Stimulated activated CD8-positive, alpha-beta memory T cell treated with anti-CD3 and anti-CD28 coated beads, Interleukin-12 subunit alpha, Interleukin-12 subunit beta, amount 100 ng/mL, for 4 hours (primary cell): ENCODE data around the gene SMIM29.
"Not testable (repeated sequence)": the region's sequence is repeated elsewhere in the genome, so short reads cannot be mapped to it uniquely, and the experiment has no call there.

Experiments used
- DNase-seq: peaks from one replicate; pipeline ENCODE4 v3.0.0-alpha.2; 2020; ENCODE audit warnings: low read depth

SMIM29 gene

GRCh38 chr6:34269132-34269531 lies 20.3 kb upstream of the SMIM29 start:
- DNase-seq = not testable (repeated sequence)

DNA sequence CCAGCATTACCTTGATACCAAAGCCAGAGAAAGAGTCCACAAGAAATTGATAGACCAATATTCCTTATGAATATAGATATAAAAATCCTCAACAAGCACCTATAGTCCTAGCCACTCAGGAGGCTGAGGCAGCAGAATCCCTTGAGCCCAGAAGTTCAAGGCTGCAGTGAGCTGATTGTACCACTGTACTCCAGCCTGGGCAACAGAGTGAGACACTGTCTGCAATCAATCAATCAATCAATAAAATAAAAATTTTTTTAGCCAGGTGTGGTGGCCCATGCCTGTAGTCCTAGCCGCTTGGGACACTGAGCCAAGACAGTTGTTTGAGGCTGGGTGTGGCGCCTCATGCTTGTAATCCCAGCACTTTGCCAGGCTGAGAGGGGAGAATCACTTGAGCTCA lies 18.9 kb upstream of the SMIM29 start:
- DNase-seq = no peak

DNA sequence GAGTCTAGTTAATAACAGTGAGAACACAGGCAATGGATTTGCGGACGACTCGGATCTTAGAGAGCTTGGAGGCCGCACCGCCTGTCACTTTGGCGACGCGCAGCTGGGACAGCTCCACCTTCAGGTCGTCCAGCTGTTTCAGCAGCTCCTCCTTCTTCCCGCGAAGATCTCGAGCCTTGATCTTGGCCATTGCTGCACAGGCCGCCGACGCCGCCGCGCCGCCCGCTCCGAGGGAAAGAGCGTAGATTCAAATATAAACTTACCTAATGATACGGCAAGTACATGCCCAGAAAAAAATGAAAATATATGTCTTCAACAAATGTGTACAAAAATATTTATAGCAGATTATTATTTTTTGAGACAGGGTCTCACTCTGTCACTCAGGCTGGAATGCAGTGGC lies 14.7 kb upstream of the SMIM29 start:
- not testable (repeated sequence) for DNase-seq

GRCh38 chr6:34260576-34261267 lies 11.9 kb upstream of the SMIM29 start:
- no peak for DNase-seq

DNA sequence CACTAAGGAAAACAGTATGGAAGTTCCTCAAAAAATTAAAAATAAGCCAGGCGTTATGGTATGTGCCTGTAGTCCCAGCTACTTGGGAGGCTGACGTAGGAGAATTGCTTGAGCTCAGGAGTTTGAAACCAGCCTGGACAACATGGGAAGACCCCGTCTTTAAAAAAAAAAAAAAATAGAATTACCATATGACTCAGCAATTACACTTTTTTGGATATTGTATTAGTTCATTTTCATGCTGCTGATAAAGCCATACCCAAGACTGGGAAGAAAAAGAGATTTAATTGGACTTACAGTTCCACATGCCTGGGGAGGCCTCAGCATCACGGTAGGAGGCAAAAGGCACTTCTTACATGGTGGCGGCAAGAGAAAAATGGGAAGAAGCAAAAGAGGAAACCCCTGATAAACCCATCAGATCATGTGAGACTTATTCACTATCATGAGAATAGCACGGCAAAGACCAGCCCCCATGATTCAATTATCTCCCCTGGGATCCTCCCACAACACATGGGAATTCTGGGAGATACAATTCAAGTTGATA lies 10.8 kb upstream of the SMIM29 start:
- DNase-seq = no peak

- not testable (repeated sequence) for DNase-seq
Observed at GRCh38 chr6:34252395-34252794, 3.6 kb upstream of the SMIM29 start.

GRCh38 chr6:34249469-34250261 lies 859 bp upstream of the SMIM29 start:
- DNase-seq = no peak

GRCh38 chr6:34248198-34248726 lies 544 bp downstream of the SMIM29 start:
- no peak for DNase-seq

DNA sequence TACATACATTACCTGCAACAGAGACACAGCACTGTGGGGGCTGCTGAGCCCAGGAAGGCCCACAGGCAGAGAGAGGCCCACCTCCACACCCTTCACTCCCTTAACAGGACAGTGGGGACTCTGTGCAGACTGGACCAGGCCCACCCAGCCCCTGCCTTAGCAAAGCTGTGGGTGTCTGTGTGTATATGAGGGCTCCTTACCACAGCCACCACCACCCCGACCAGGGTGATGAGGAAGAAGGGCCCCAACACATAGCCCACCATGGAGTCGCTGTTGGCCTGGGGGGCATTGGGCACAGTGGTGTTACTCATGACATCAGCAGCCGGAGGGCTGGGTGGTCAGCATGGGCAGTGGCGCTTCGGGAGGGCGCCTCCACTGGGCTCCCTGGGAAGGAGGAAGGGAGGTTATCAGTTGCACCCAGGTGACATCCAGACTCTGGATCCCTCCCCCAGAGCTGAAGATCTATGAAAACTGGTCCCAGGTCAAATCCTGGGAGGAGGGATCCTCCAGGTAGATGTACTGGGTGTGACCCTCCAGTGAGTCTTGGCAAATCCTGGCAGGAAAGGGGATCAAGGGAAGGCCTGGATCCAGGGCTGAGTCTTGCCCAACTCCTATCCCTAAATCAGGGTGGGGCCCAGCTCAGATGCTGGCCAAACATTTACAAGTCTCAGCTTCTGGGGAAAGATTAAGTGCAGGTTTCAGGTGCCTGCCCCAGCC lies 1.2 kb downstream of the SMIM29 start:
- DNase-seq = no peak

DNA sequence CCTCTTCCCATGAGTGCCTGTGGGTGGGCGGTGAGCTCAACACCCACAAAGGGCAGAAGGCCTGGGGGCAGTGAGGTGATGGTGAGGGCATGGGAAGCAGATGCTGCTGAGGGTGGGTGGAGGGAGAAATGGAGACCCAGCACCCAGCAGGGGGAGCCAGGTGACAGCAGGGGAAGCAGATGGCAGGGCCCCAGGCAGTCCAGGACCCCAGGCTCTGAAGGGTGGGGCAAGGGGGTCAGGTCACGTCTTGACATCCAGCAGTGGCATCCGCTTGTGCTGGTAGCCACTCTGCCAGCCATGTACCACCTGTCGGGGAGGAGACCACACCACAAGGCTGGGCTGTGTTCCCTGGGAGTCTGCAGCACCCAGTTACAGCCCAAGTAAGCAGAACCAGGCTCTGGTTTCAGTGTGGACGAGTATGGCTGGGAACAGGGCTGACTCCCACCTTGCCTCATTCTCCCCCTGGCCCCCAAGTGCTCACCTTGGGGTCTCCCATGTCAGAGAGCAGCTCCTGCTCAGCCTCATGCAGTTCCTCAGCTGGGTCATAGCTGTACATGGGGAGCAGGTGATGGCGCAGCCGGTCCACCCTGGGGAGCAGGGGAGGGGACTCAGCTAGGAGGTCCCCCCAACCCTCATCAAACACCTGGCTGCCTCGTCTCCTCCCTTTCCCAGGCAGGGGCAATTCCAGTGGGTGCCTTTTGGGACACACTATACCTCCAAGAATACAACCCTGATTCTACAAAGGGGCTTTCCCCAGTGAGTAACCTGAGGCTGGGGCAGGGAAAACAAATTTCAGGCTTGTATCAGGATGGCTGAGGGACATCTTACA lies 2.0 kb downstream of the SMIM29 start:
- DNase-seq = no peak

GRCh38 chr6:34246249-34246562 lies 2.6 kb downstream of the SMIM29 start:
- DNase-seq = no peak

DNA sequence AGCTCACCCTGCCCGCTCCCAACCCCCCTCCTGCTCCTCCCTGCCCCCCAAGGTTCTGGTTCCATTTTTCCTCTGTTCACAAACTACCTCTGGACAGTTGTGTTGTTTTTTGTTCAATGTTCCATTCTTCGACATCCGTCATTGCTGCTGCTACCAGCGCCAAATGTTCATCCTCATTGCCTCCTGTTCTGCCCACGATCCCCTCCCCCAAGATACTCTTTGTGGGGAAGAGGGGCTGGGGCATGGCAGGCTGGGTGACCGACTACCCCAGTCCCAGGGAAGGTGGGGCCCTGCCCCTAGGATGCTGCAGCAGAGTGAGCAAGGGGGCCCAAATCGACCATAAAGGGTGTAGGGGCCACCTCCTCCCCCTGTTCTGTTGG lies 3.1 kb downstream of the SMIM29 start:
- DNase-seq = not testable (repeated sequence)

GRCh38 chr6:34245032-34245760 lies 3.6 kb downstream of the SMIM29 start:
- DNase-seq = not testable (repeated sequence)

GRCh38 chr6:34243901-34244884 lies 4.6 kb downstream of the SMIM29 start:
- DNase-seq = peak; percentile 57

DNA sequence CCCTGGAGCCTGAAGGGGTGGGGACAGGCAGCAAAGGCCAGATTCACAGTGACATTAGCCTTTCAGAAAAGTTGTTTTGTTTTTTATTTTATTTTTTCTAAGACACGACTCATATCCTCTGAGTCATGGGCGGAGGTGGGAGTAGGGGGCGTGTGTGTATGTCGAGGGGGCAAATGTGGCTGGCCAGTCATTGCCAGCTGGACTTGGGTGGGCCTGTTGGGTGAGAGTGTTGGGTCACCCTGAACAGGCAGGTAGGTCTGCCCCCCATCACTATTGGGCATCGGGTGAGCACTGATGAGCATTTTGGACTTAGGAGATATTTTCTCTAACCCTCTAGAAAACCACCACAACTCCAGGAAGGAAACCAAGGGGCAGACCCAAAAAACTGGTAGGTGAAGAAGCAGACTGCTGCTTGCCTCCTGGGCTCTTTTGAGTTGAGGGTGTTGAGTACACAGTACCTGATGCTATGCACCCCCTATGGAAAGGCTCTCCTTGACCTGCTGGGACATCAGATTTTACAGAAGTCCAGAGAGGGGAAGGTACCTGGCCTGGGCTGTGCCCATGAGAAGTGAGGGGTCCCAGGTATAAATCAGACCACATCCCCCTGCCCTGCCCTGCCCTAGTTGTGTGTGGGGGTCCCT lies 5.6 kb downstream of the SMIM29 start:
- DNase-seq = no peak

- DNase-seq = no peak
Observed at GRCh38 chr6:34242252-34243130, 6.3 kb downstream of the SMIM29 start.

DNA sequence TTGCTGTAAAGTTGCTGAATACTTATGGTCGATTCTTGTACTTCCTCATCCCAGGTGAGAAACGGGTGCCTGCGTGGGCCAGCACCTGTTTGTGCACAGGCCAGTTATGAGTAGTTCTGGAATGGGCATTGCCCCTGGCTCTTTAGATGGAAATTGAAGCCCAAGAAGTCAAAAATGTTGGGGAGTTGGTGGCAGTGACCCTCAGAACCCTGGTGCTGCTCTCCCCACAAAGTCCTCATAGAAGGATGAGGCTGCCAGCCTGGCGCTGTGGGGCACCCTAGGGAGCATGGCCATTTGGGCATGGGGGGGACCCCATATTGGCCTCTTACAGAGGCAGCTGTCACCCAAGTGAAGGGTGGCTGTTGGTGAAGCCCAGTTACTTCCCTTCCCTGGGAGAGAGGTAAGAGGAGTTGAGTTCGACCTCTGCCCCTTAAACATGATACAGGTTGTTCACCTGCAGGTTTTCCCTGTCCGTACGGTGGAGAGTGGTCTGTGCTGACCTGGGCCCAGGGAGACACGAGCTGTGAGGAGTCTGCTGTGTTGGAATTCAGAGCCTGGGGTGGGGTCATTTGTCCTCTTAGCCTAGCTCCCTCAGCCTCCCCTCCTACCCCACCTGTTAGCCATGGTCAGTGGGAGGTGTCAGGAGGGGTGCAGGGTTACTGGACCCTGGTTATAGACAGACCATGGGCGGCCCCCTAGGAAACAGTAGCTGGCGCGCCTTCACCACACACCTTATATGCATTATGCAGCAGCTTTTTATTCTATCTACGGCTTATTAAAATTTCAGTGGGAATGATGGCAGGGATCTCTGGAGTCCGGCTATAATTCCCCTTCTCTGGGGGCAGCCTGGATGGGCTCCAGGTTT lies 7.2 kb downstream of the SMIM29 start:
- DNase-seq = no peak
